Ectodermal cell (in vitro differentiated cells): ENCODE data around the gene RCAN2.
"Not testable (repeated sequence)": the region's sequence is repeated elsewhere in the genome, so short reads cannot be mapped to it uniquely, and the experiment has no call there.

Source experiments
- H3K27ac ChIP-seq: 2 replicates; pipeline ENCODE4 v1.7.0; 2013; ENCODE audit warnings: mild to moderate bottlenecking, low read depth, low read length; ENCODE audit not compliant: insufficient read depth, poor library complexity, severe bottlenecking
- H3K27me3 ChIP-seq: 2 replicates; pipeline ENCODE4 v1.7.0; 2013; ENCODE audit warnings: mild to moderate bottlenecking, low read length; ENCODE audit not compliant: insufficient read depth, control insufficient read depth, poor library complexity, severe bottlenecking
- H3K36me3 ChIP-seq: one replicate; pipeline ENCODE4 v1.7.0; 2013; ENCODE audit warnings: low read length; ENCODE audit not compliant: control insufficient read depth, insufficient read depth
- H3K4me1 ChIP-seq: one replicate; pipeline ENCODE4 v1.7.0; 2013; ENCODE audit warnings: low read length; ENCODE audit not compliant: control insufficient read depth, insufficient read depth
- H3K4me3 ChIP-seq: 2 replicates; pipeline ENCODE4 v1.7.0; 2013; ENCODE audit warnings: low read depth, low read length, control low read depth; ENCODE audit not compliant: insufficient read depth
- H3K9me3 ChIP-seq: 2 replicates; pipeline ENCODE4 v1.7.0; 2013; ENCODE audit warnings: mild to moderate bottlenecking, low read length, moderate library complexity; ENCODE audit not compliant: control insufficient read depth
- WGBS, 2 experiments: methylation state at CpG; one replicate each; pipeline ENCODE4 v1.1.7; 2013; ENCODE audit warnings: missing lambda C conversion rate in 2 of 2; 5-methylcytosine and 5-hydroxymethylcytosine counted together

The RCAN2 gene

GRCh38 chr6:46411456-46412197 is 79.6 kb downstream of the RCAN2 start:
- Histone ChIP-seq H3K36me3 (no peaks in the 10 kb centered on the region), H3K4me1 (no peaks in the 10 kb centered on the region), H3K27me3 (no peaks in the 10 kb centered on the region), H3K9me3 (no peaks in the 10 kb centered on the region), H3K27ac (no peak overlapping the region), H3K4me3 (no peak overlapping the region)
- WGBS, 2 experiments: 87% methylated on average over 3 of the region's 3 CpGs

GRCh38 chr6:46410334-46410953 is 80.8 kb downstream of the RCAN2 start:
- no peaks in the 10 kb centered on the region for H3K4me1 ChIP-seq
- no peaks in the 10 kb centered on the region for H3K27me3 ChIP-seq
- no peak overlapping the region for H3K4me3 ChIP-seq
- 22 to 25% methylated on average over 4 to 5 of the region's 5 CpGs for WGBS, 2 experiments
- H3K9me3 ChIP-seq: no peaks in the 10 kb centered on the region
- H3K36me3 ChIP-seq: no peaks in the 10 kb centered on the region
- no peak overlapping the region for H3K27ac ChIP-seq

- H3K27me3 ChIP-seq: no peaks in the 10 kb centered on the region
- H3K4me1 ChIP-seq: no peaks in the 10 kb centered on the region
- no peaks in the 10 kb centered on the region for H3K9me3 ChIP-seq
- H3K27ac ChIP-seq: no peak overlapping the region
- no peaks in the 10 kb centered on the region for H3K36me3 ChIP-seq
- WGBS, 2 experiments: 93 to 95% methylated on average over 13 of the region's 13 CpGs
- H3K4me3 ChIP-seq: no peak overlapping the region
Measured at GRCh38 chr6:46407776-46408530, 83.3 kb downstream of the RCAN2 start.

- Histone ChIP-seq H3K36me3 (no peaks in the 10 kb centered on the region), H3K9me3 (no peaks in the 10 kb centered on the region), H3K27me3 (no peaks in the 10 kb centered on the region), H3K4me1 (no peaks in the 10 kb centered on the region), H3K27ac (no peak overlapping the region), H3K4me3 (no peak overlapping the region)
- 91 to 94% methylated on average over 3 of the region's 3 CpGs for WGBS, 2 experiments
Measured at GRCh38 chr6:46407246-46407645, 84.0 kb downstream of the RCAN2 start.

DNA sequence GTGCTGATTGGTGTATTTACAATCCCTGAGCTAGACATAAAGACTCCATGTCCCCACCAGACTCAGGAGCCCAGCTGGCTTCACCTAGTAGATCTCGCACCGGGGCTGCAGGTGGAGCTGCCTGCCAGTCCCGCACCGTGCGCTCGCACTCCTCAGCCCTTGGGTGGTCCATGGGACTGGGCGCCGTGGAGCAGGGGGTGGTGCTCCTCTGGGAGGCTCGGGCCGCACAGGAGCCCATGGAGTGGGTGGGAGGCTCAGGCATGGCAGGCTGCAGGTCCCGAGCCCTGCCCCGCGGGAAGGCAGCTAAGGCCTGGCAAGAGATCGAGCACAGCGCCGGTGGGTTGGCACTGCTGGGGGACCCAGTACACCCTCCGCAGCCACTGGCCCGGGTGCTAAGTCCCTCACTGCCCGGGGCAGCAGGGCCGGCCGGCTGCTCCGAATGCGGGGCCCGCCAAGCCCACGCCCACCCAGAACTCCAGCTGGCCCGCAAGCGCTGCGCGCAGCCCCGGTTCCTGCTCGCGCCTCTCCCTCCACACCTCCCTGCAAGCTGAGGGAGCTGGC is 85.5 kb downstream of the RCAN2 start:
- not testable (repeated sequence) for H3K27ac ChIP-seq, H3K9me3 ChIP-seq, H3K36me3 ChIP-seq, H3K27me3 ChIP-seq, H3K4me1 ChIP-seq, H3K4me3 ChIP-seq
- 95 to 97% methylated on average over 23 to 26 of the region's 32 CpGs for WGBS, 2 experiments

GRCh38 chr6:46400898-46401297 is 90.4 kb downstream of the RCAN2 start:
- Histone ChIP-seq H3K27ac (no peak overlapping the region), H3K4me3 (no peak overlapping the region), H3K4me1 (no peaks in the 10 kb centered on the region), H3K27me3 (no peaks in the 10 kb centered on the region), H3K36me3 (no peaks in the 10 kb centered on the region), H3K9me3 (no peaks in the 10 kb centered on the region)
- WGBS, 2 experiments: 83 to 93% methylated on average over 1 of the region's 1 CpG

- H3K9me3 ChIP-seq: no peaks in the 10 kb centered on the region
- no peaks in the 10 kb centered on the region for H3K4me1 ChIP-seq
- H3K27ac ChIP-seq: no peak overlapping the region
- no peaks in the 10 kb centered on the region for H3K27me3 ChIP-seq
- no peak overlapping the region for H3K4me3 ChIP-seq
- WGBS, 2 experiments: 90 to 97% methylated on average over 4 of the region's 4 CpGs
- no peaks in the 10 kb centered on the region for H3K36me3 ChIP-seq
Measured at GRCh38 chr6:46395530-46395929, 95.7 kb downstream of the RCAN2 start.

GRCh38 chr6:46393940-46394337 is 97.3 kb downstream of the RCAN2 start:
- H3K27me3 ChIP-seq: no peaks in the 10 kb centered on the region
- no peaks in the 10 kb centered on the region for H3K36me3 ChIP-seq
- no peaks in the 10 kb centered on the region for H3K4me1 ChIP-seq
- no peak overlapping the region for H3K4me3 ChIP-seq
- no peak overlapping the region for H3K27ac ChIP-seq
- WGBS, 2 experiments: 89% methylated on average over 5 of the region's 5 CpGs
- H3K9me3 ChIP-seq: no peaks in the 10 kb centered on the region

GRCh38 chr6:46393161-46393939 is 97.9 kb downstream of the RCAN2 start:
- Histone ChIP-seq H3K36me3 (no peaks in the 10 kb centered on the region), H3K4me1 (no peaks in the 10 kb centered on the region), H3K27me3 (no peaks in the 10 kb centered on the region), H3K4me3 (no peak overlapping the region), H3K27ac (no peak overlapping the region), H3K9me3 (no peaks in the 10 kb centered on the region)
- WGBS, 2 experiments: 93 to 100% methylated on average over 1 of the region's 2 CpGs
